ENCODE measurements around the gene ATP11B. TPM values are rescaled to one million over a fixed set of nuclear protein-coding genes. Genes with fewer than 3 reads are reported as not detected.
"Not testable (repeated sequence)": the region's sequence is repeated elsewhere in the genome, so short reads cannot be mapped to it uniquely, and the experiment has no call there.

Gene ATP11B
- total and polyA plus RNA-seq, 2 donors (not counting 1 experiment from before 2014, with no cell fraction given) = 34.9 to 77.8 TPM

- no peaks in the 10 kb centered on the region for H3K36me3 ChIP-seq (ENCODE audit: control insufficient read depth, insufficient read depth, low read length)
- TF ChIP-seq, protein P1, sequence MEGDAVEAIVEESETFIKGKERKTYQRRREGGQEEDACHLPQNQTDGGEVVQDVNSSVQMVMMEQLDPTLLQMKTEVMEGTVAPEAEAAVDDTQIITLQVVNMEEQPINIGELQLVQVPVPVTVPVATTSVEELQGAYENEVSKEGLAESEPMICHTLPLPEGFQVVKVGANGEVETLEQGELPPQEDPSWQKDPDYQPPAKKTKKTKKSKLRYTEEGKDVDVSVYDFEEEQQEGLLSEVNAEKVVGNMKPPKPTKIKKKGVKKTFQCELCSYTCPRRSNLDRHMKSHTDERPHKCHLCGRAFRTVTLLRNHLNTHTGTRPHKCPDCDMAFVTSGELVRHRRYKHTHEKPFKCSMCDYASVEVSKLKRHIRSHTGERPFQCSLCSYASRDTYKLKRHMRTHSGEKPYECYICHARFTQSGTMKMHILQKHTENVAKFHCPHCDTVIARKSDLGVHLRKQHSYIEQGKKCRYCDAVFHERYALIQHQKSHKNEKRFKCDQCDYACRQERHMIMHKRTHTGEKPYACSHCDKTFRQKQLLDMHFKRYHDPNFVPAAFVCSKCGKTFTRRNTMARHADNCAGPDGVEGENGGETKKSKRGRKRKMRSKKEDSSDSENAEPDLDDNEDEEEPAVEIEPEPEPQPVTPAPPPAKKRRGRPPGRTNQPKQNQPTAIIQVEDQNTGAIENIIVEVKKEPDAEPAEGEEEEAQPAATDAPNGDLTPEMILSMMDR (conservative IDR thresholded peaks at IDR 0.05 in 1 of 2, IDR thresholded peaks at IDR 0.05 in 1 of 2; ENCODE audit: low read depth in 1 of 2, low read length in 2 of 2) = no peak
- peaks cover 51% of the 10 kb centered on the region for H3K79me2 ChIP-seq (ENCODE audit: control insufficient read depth, insufficient read depth, low read length)
- peak overlapping the region in 3 of 4 experiments; percentile 85 to 90 (median 89) for H3K4me3 ChIP-seq (replicated peaks in 1 of 4; ENCODE audit: control extremely low read depth in 1 of 4, insufficient read depth in 1 of 4, low read depth in 3 of 4, low read length in 4 of 4)
- peaks cover 3% of the 10 kb centered on the region for H3K27me3 ChIP-seq (ENCODE audit: control insufficient read depth, insufficient read depth, low read length)
- H3K9me3 ChIP-seq (ENCODE audit: control insufficient read depth, insufficient read depth, low read depth, low read length) = no peaks in the 10 kb centered on the region
- no peak overlapping the region for H2AFZ ChIP-seq (ENCODE audit: low read length)
- H3K4me1 ChIP-seq (ENCODE audit: control insufficient read depth, extremely low read depth, insufficient read depth, low read length) = no peaks in the 10 kb centered on the region
- no peak overlapping the region for H3K27ac ChIP-seq (ENCODE audit: insufficient read depth, low read length)
- H3K9ac ChIP-seq (ENCODE audit: insufficient read depth, low read length) = no peak overlapping the region
- H3K4me2 ChIP-seq (ENCODE audit: extremely low read depth, insufficient read depth, low read length) = peak overlapping the region; percentile 66
- peaks cover 1% of the 10 kb centered on the region for H4K20me1 ChIP-seq (ENCODE audit: control insufficient read depth, extremely low read depth, insufficient read depth, low read length)
- DNase-seq (ENCODE audit: low read depth in 2 of 2) = peak in 1 of 2 donors; percentile 39
These were observed 2.1 kb downstream of the ATP11B start for GRCh38 chr3:182795389-182795782.

DNA sequence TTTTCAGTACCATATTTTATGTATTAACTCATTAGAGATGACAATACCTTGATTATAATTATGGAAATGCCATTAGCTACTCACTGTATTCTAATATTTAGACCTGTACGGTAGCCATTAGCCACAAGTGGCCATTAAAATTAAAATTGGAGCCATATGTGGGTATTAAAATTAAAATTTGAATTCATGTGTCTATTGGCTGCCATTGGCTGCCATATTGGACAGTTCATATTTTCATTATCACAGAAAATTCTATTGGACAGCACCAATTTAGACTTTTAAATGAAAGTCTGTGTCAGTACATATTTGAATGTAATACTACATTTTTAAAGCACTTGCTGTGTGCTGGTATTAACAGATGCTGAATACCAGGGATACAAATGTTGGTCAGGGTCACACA, 3.0 kb downstream of the ATP11B start:
- H3K27me3 ChIP-seq (ENCODE audit: control insufficient read depth, insufficient read depth, low read length) = no peaks in the 10 kb centered on the region
- no peak overlapping the region for H3K4me2 ChIP-seq (ENCODE audit: extremely low read depth, insufficient read depth, low read length)

GRCh38 chr3:182797876-182798275, 4.6 kb downstream of the ATP11B start:
- no peaks in the 10 kb centered on the region for H3K27me3 ChIP-seq (ENCODE audit: control insufficient read depth, insufficient read depth, low read length)
- no peaks in the 10 kb centered on the region for H3K36me3 ChIP-seq (ENCODE audit: control insufficient read depth, insufficient read depth, low read length)
- H3K79me2 ChIP-seq (ENCODE audit: control insufficient read depth, insufficient read depth, low read length) = peaks cover 63% of the 10 kb centered on the region
- no peaks in the 10 kb centered on the region for H3K4me1 ChIP-seq (ENCODE audit: control insufficient read depth, extremely low read depth, insufficient read depth, low read length)
- no peak overlapping the region for H3K27ac ChIP-seq (ENCODE audit: insufficient read depth, low read length)
- no peaks in the 10 kb centered on the region for H3K9me3 ChIP-seq (ENCODE audit: control insufficient read depth, insufficient read depth, low read depth, low read length)
- TF ChIP-seq, protein P1 (conservative IDR thresholded peaks at IDR 0.05 in 1 of 2, IDR thresholded peaks at IDR 0.05 in 1 of 2; ENCODE audit: low read depth in 1 of 2, low read length in 2 of 2) = no peak
- no peak for TF ChIP-seq EZH2 (IDR thresholded peaks at IDR 0.05; ENCODE audit: low read length, missing control alignments)
- no peak for DNase-seq (ENCODE audit: low read depth in 2 of 2)
- peaks cover 1% of the 10 kb centered on the region for H4K20me1 ChIP-seq (ENCODE audit: control insufficient read depth, extremely low read depth, insufficient read depth, low read length)
- H2AFZ ChIP-seq (ENCODE audit: low read length) = no peak overlapping the region
- no peak overlapping the region for H3K4me2 ChIP-seq (ENCODE audit: extremely low read depth, insufficient read depth, low read length)
- no peak overlapping the region for H3K9ac ChIP-seq (ENCODE audit: insufficient read depth, low read length)
- H3K4me3 ChIP-seq (replicated peaks in 1 of 4; ENCODE audit: control extremely low read depth in 1 of 4, insufficient read depth in 1 of 4, low read depth in 3 of 4, low read length in 4 of 4) = no peak overlapping the region

More for the DNA sequence above, 3.0 kb downstream of the ATP11B start:
- H4K20me1 ChIP-seq (ENCODE audit: control insufficient read depth, extremely low read depth, insufficient read depth, low read length) = peaks cover 1% of the 10 kb centered on the region
- no peak overlapping the region for H3K27ac ChIP-seq (ENCODE audit: insufficient read depth, low read length)
- no peak overlapping the region for H3K4me3 ChIP-seq (replicated peaks in 1 of 4; ENCODE audit: control extremely low read depth in 1 of 4, insufficient read depth in 1 of 4, low read depth in 3 of 4, low read length in 4 of 4)
- no peak overlapping the region for H2AFZ ChIP-seq (ENCODE audit: low read length)
- H3K36me3 ChIP-seq (ENCODE audit: control insufficient read depth, insufficient read depth, low read length) = no peaks in the 10 kb centered on the region
- no peak overlapping the region for H3K9ac ChIP-seq (ENCODE audit: insufficient read depth, low read length)
- H3K9me3 ChIP-seq (ENCODE audit: control insufficient read depth, insufficient read depth, low read depth, low read length) = no peaks in the 10 kb centered on the region
- H3K79me2 ChIP-seq (ENCODE audit: control insufficient read depth, insufficient read depth, low read length) = peaks cover 57% of the 10 kb centered on the region
- no peaks in the 10 kb centered on the region for H3K4me1 ChIP-seq (ENCODE audit: control insufficient read depth, extremely low read depth, insufficient read depth, low read length)
- TF ChIP-seq, protein P1 (conservative IDR thresholded peaks at IDR 0.05 in 1 of 2, IDR thresholded peaks at IDR 0.05 in 1 of 2; ENCODE audit: low read depth in 1 of 2, low read length in 2 of 2) = no peak
- TF ChIP-seq EZH2 (IDR thresholded peaks at IDR 0.05; ENCODE audit: low read length, missing control alignments) = no peak
- DNase-seq (ENCODE audit: low read depth in 2 of 2) = no peak

DNA sequence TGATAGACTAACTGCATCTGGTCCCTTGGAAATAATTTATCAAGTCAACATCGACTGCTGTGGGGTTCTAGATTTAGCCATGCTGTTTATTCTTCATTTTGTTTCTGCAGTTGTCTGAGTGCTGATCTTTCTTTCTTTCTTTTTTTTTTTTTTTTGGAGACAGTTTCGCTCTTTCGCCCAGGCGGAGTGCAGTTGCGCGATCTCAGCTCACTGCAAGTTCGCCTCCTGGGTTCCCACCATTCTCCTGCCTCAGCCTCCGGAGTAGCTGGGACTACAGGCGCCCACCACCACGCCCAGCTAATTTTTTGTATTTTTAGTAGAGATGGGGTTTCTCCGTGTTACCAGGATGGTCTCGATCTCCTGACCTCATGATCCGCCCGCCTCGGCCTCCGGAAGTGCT, 5.8 kb downstream of the ATP11B start:
- H3K4me2 ChIP-seq (ENCODE audit: extremely low read depth, insufficient read depth, low read length); H3K9ac ChIP-seq (ENCODE audit: insufficient read depth, low read length); DNase-seq (ENCODE audit: low read depth in 2 of 2); H2AFZ ChIP-seq (ENCODE audit: low read length); H3K4me3 ChIP-seq (replicated peaks in 1 of 4; ENCODE audit: control extremely low read depth in 1 of 4, insufficient read depth in 1 of 4, low read depth in 3 of 4, low read length in 4 of 4); H3K27ac ChIP-seq (ENCODE audit: insufficient read depth, low read length); H4K20me1 ChIP-seq (ENCODE audit: control insufficient read depth, extremely low read depth, insufficient read depth, low read length); H3K4me1 ChIP-seq (ENCODE audit: control insufficient read depth, extremely low read depth, insufficient read depth, low read length); H3K27me3 ChIP-seq (ENCODE audit: control insufficient read depth, insufficient read depth, low read length); H3K36me3 ChIP-seq (ENCODE audit: control insufficient read depth, insufficient read depth, low read length); H3K9me3 ChIP-seq (ENCODE audit: control insufficient read depth, insufficient read depth, low read depth, low read length): not testable (repeated sequence)
- peaks cover 66% of the 10 kb centered on the region for H3K79me2 ChIP-seq (ENCODE audit: control insufficient read depth, insufficient read depth, low read length)
